Measurements from ENCODE around the gene PRDM15.

GRCh38 chr21:41761934-41762635 lies 117.1 kb downstream of the PRDM15 start:
- TF ChIP-seq POLR2A (IDR thresholded peaks at IDR 0.05), result no peak
- no peak for TF ChIP-seq CTCF (IDR thresholded peaks at IDR 0.05)
- peak in 1 of 2 donors; percentile 44 for TF ChIP-seq EP300 (IDR thresholded peaks at IDR 0.05)

All from tibial nerve (tissue), 4 donors.